ENCODE data around the gene MOGAT1.

MOGAT1 gene

GRCh38 chr2:222671259-222672067 lies at the start of gene MOGAT1:
MOGAT1 (plus strand) TSS chr2:222671658; CDS start chr2:222671786, 128 bp downstream.
- FAIRE-seq: no peak

DNA sequence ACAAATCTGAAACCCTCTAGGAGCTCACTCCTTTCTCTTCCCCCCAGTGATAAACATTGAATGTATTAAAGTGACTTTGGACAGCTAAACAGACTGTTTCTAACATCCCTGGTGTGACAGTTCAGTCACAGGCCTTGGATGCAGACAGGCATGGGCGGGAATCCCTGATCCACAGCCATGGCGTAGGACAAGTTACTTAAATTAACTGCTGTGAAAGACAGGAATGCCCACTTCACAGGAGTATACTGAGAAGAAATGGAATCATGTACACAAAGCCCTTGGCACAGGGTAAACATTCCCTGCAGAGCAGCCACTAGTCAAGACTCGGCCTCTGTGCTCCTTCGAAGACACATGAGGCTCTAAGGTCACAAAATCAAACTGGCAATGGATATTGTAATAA lies 49.6 kb upstream of the MOGAT1 start:
- FAIRE-seq: no peak

DNA sequence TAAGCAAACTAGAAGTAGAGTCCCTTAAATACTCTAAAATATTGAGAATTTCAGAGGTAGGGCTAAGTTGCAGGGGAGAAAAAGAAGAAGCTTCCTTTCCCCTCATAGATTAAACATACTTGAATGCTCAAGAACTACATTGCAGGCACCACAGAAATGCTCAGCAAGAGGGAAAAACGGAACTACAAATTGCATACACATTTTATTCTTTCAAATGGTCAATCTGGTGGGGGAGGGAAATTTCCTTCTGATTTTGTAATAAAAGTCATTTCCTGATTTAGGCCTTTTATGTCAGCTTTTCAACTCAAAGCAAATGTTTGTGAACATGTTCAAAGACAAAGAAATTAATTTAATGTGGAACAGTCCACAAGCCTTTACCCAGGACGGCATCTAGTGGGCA lies 48.5 kb upstream of the MOGAT1 start:
- FAIRE-seq: no peak

- no peak for FAIRE-seq
Measured at GRCh38 chr2:222623756-222624309, 47.6 kb upstream of the MOGAT1 start.

GRCh38 chr2:222627764-222628163 lies 43.7 kb upstream of the MOGAT1 start:
- FAIRE-seq: no peak

- FAIRE-seq: no peak
Measured at GRCh38 chr2:222635295-222635694, 36.2 kb upstream of the MOGAT1 start.

GRCh38 chr2:222637067-222637466 lies 34.4 kb upstream of the MOGAT1 start:
- no peak for FAIRE-seq

- no peak for FAIRE-seq
Measured at GRCh38 chr2:222641336-222641735, 30.1 kb upstream of the MOGAT1 start.

- no peak for FAIRE-seq
Measured at GRCh38 chr2:222643134-222643533, 28.3 kb upstream of the MOGAT1 start.

DNA sequence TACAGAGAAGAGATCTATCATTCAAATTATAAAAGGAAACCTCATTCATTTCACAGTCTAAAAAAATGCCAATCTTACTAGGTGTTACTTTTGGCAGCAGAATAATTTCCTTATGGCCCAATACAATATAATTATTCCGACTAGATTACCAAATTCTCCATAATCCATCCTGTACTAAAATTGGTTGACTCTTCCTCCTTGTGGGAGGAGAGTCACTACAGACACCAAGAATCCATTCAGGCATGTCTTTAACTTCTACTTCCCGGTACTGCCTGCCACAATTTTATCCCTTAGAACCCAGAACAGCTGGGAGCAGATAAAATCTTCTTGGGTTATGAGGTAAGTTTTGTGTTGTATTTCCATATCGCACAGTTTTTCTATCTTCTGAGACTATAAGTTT lies 25.4 kb upstream of the MOGAT1 start:
- no peak for FAIRE-seq

GRCh38 chr2:222649801-222650200 lies 21.7 kb upstream of the MOGAT1 start:
- no peak for FAIRE-seq

DNA sequence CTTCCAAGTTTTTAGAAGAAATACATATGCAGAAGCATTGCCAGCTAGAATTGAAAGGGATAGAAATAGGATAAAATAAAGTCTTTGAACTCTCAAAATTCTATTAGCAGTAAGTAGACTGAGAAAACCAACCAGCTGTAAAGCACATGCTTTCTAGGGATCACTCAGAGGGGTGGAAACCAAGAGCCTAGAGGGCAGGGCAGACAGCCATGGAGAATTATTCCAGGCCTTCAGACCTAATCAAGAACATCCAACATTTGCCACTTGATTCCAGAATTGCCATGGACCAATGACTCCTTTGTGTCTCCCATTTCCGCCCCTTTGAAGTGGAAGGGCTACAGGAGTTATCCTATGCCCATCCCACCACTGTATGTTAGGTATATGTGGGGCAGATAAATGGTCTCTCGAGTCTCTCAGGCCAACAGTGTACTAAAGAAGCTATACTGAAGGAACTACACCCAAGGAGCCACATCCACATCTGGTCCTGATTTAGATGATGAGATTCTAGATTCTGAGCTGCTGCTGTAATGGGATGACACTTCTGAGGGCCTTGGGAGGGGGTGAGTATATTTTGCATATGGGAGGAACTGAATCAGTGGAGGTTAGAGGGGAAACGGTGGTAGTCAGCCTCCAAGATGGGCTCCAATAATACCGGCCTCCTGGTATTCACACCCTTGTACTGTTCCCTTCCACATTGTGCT lies 19.6 kb upstream of the MOGAT1 start:
- no peak for FAIRE-seq

DNA sequence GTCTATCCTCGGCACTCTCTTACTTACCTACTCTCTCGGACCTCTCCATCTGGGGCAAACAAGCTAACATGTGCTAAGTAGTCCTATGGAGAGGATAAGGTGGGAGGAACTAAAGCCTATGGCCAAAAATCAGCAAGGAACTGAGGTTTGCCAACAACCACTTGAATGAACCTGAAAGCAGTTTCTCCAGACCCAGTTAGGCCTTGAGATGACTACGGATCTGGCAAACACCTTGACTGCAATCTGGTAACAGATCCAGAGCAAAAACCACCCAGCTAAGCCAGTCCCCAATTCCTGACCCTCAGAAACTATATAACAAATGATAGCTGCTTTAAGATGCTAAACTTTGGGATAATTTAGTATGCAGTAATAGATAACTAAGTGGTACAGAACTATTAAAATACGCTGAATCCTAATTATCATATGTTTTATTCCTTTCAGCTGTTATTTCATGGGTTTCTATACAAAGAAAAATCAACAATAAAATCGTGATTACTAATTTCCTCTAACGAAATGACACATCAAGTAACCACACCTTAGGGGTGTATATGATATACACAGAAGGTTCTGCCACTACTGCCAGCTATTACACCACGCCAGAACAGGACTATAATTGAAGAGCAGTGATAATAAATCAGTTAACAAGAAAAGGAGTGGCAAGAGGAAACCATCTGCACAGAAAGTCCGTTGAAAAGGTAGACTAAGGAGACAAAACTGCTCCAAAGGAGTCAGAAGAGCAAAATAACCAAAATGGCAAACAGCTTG lies 18.8 kb upstream of the MOGAT1 start:
- no peak for FAIRE-seq

- no peak for FAIRE-seq
Measured at GRCh38 chr2:222653280-222653679, 18.2 kb upstream of the MOGAT1 start.

GRCh38 chr2:222655787-222656525 lies 15.5 kb upstream of the MOGAT1 start, which contains the start of gene FARSB:
FARSB (minus strand) TSS chr2:222656092; CDS start chr2:222656073, 19 bp downstream.
- FAIRE-seq: peak; percentile 91

GRCh38 chr2:222656526-222657446 lies 14.7 kb upstream of the MOGAT1 start:
- no peak for FAIRE-seq

GRCh38 chr2:222663479-222663878 lies 8.0 kb upstream of the MOGAT1 start:
- no peak for FAIRE-seq

- FAIRE-seq: no peak
Measured at GRCh38 chr2:222668494-222669154, 2.8 kb upstream of the MOGAT1 start.

DNA sequence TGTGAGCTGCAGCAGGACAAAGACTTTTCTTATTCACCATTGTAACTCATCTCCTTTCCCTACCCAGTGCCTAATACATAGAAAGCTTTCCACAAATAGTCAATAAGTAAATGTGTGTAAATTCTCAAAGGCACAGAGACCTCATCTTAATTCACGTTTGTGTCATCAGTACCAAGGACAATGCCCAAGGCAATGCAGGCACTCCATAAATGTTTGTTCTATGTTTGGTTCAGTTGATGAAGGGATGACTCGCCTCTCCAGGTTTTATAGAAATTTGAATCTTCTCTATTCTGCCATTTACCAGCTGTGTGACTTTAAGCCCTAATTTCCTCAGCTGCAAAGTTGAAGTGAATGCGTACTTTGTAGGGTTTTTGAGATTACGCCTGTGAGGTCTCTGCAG lies 2.1 kb upstream of the MOGAT1 start:
- no peak for FAIRE-seq

GRCh38 chr2:222670191-222671038 lies 1.0 kb upstream of the MOGAT1 start:
- FAIRE-seq: no peak
